Chondrocyte (in vitro differentiated cells): ENCODE data around the gene BLVRA. TPM values are rescaled to one million over a fixed set of nuclear protein-coding genes. Genes with fewer than 3 reads are reported as not detected.

ENCODE experiments used
- DNase-seq: peaks from one replicate; pipeline ENCODE4 v3.0.0; 2021; ENCODE audit warnings: mixed read lengths, low spot score
- H3K27ac Mint-ChIP-seq: one replicate; pipeline ENCODE4 v1.8.0; 2021; ENCODE audit warnings: mild to moderate bottlenecking, moderate library complexity, mixed read lengths; ENCODE audit not compliant: unreplicated experiment
- H3K27me3 Mint-ChIP-seq: 2 replicates; pipeline ENCODE4 v1.8.0; 2021; ENCODE audit warnings: low read depth, mixed read lengths
- H3K36me3 Mint-ChIP-seq: 2 replicates; pipeline ENCODE4 v1.8.0; 2021; ENCODE audit warnings: low read depth, mixed read lengths
- H3K4me1 Mint-ChIP-seq: 2 replicates; pipeline ENCODE4 v1.8.0; 2021; ENCODE audit warnings: low read depth, mild to moderate bottlenecking, mixed read lengths
- H3K4me3 Mint-ChIP-seq: one replicate; pipeline ENCODE4 v1.8.0; 2021; ENCODE audit warnings: mild to moderate bottlenecking, moderate library complexity, mixed read lengths; ENCODE audit not compliant: unreplicated experiment
- H3K9me3 Mint-ChIP-seq: 2 replicates; pipeline ENCODE4 v1.8.0; 2021; ENCODE audit warnings: low read depth, mixed read lengths
- CTCF ChIP-seq: fragments of 200-600 bp; sonication (generic); IDR thresholded peaks from 2 replicates; pipeline ENCODE4 v1.5.0; 2021; ENCODE audit warnings: antibody characterized with exemption, mild to moderate bottlenecking, moderate library complexity
- total RNA-seq: library from RNA; stranded (reverse); gene quantifications from 3 replicates; pipeline ENCODE4 v1.2.1, GENCODE V29; 2021

BLVRA gene
- total RNA-seq, 1 donor from 2014 or later, result 48.9 TPM

GRCh38 chr7:43750016-43750887 lies 8.2 kb upstream of the BLVRA start:
- Mint-ChIP-seq H3K36me3 (peaks cover 2% of the 10 kb centered on the region), H3K27ac (no peak overlapping the region), H3K4me3 (no peak overlapping the region), H3K9me3 (no peaks in the 10 kb centered on the region), H3K4me1 (no peaks in the 10 kb centered on the region), H3K27me3 (peaks cover 21% of the 10 kb centered on the region)
- DNase-seq, result no peak
- TF ChIP-seq CTCF, result no peak

GRCh38 chr7:43752411-43752810 lies 6.1 kb upstream of the BLVRA start:
- peaks cover 2% of the 10 kb centered on the region for H3K36me3 Mint-ChIP-seq
- DNase-seq, result no peak
- TF ChIP-seq CTCF, result no peak
- peaks cover 13% of the 10 kb centered on the region for H3K4me1 Mint-ChIP-seq
- no peaks in the 10 kb centered on the region for H3K9me3 Mint-ChIP-seq
- H3K27me3 Mint-ChIP-seq, result peaks cover 16% of the 10 kb centered on the region
- no peak overlapping the region for H3K27ac Mint-ChIP-seq
- no peak overlapping the region for H3K4me3 Mint-ChIP-seq

- Mint-ChIP-seq H3K36me3 (peaks cover 2% of the 10 kb centered on the region), H3K27me3 (peaks cover 15% of the 10 kb centered on the region), H3K27ac (no peak overlapping the region), H3K4me3 (no peak overlapping the region), H3K9me3 (no peaks in the 10 kb centered on the region), H3K4me1 (peaks cover 20% of the 10 kb centered on the region)
- TF ChIP-seq CTCF, result no peak
- no peak for DNase-seq
Measured at GRCh38 chr7:43753271-43753810, 5.1 kb upstream of the BLVRA start.

GRCh38 chr7:43753843-43754242 lies 4.6 kb upstream of the BLVRA start:
- no peak for TF ChIP-seq CTCF
- no peak for DNase-seq
- no peaks in the 10 kb centered on the region for H3K9me3 Mint-ChIP-seq
- H3K4me1 Mint-ChIP-seq, result peaks cover 20% of the 10 kb centered on the region
- no peak overlapping the region for H3K27ac Mint-ChIP-seq
- H3K4me3 Mint-ChIP-seq, result no peak overlapping the region
- peaks cover 2% of the 10 kb centered on the region for H3K36me3 Mint-ChIP-seq
- peaks cover 12% of the 10 kb centered on the region for H3K27me3 Mint-ChIP-seq

- Mint-ChIP-seq H3K27me3 (peaks cover 9% of the 10 kb centered on the region), H3K36me3 (peaks cover 2% of the 10 kb centered on the region), H3K4me3 (no peak overlapping the region), H3K4me1 (peaks cover 26% of the 10 kb centered on the region), H3K27ac (no peak overlapping the region), H3K9me3 (no peaks in the 10 kb centered on the region)
- no peak for TF ChIP-seq CTCF
- no peak for DNase-seq
Measured at GRCh38 chr7:43754596-43754995, 3.9 kb upstream of the BLVRA start.
